Endothelial cell of umbilical vein (primary cell): ENCODE results near the gene SLC19A1. TPM values are rescaled to one million over a fixed set of nuclear protein-coding genes. Genes with fewer than 3 reads are reported as not detected.

Experiments used
- BruUV-seq: library from RNA; stranded (reverse); fragments of 400-500 nt; replicated peaks from 2 replicates; lab custom pipeline; 2021; lab: Mats Ljungman, UMichigan
- CTCF ChIA-PET: fragments of 300-600, 350-600 bp; sonication (Branson Sonifier 250); formaldehyde crosslinking; loops from one replicate; lab custom pipeline; 2021; ENCODE audit warnings: antibody characterized with exemption, inconsistent platforms; lab: Charles Lee
- POLR2A ChIA-PET: fragments of 300-600, 350-600 bp; sonication (Branson Sonifier 250); formaldehyde crosslinking; loops from one replicate; lab custom pipeline; 2021; ENCODE audit warnings: antibody characterized with exemption, inconsistent platforms; lab: Charles Lee
- DNase-seq: peaks from one replicate; pipeline ENCODE4 v3.0.0-alpha.2; 2011; ENCODE audit warnings: low read depth, low spot score
- FAIRE-seq: peaks from 2 replicates; lab custom pipeline; 2011; peaks lifted over from hg19 to GRCh38; lab: Jason Lieb, UNC
- H2AFZ ChIP-seq: 2 replicates; pipeline ENCODE4 v1.6.0; 2012; ENCODE audit warnings: low read depth, low read length, control low read depth, inconsistent platforms
- H3K27ac ChIP-seq: 2 replicates; pipeline ENCODE4 v1.5.1; 2011; ENCODE audit warnings: low read depth, mild to moderate bottlenecking, control low read depth, low read length, moderate library complexity; ENCODE audit not compliant: insufficient read depth
- H3K27me3 ChIP-seq, 2 experiments: 2 replicates each; pipeline versions ENCODE4 v1.6.0 to v1.6.1; 2011; ENCODE audit warnings: low read length in 2 of 2, mixed read lengths in 1 of 2; ENCODE audit not compliant: control insufficient read depth in 2 of 2, insufficient read depth in 2 of 2
- H3K36me3 ChIP-seq, 2 experiments: 2 replicates in 1 of 2; 3 replicates in 1 of 2; pipeline ENCODE4 v1.5.1; 2011; ENCODE audit warnings: low read length in 2 of 2, mild to moderate bottlenecking in 1 of 2, moderate library complexity in 1 of 2; ENCODE audit not compliant: control insufficient read depth in 2 of 2, insufficient read depth in 2 of 2; ENCODE audit errors: extremely low read depth in 1 of 2
- H3K4me1 ChIP-seq: 3 replicates; pipeline ENCODE4 v1.5.1; 2011; ENCODE audit warnings: mild to moderate bottlenecking, low read length; ENCODE audit not compliant: control insufficient read depth, insufficient read depth; ENCODE audit errors: extremely low read depth
- H3K4me2 ChIP-seq: 2 replicates; pipeline ENCODE4 v1.6.1; 2011; ENCODE audit warnings: low read length, control low read depth, mixed read lengths; ENCODE audit not compliant: insufficient read depth
- H3K4me3 ChIP-seq, 3 experiments: fragments of 200-600 bp in 1 of 3; sonication (generic), shearing (Covaris generic) in 1 of 3; replicated peaks in 1 of 3; 2 replicates each; pipeline ENCODE4 v1.5.1; 2011 to 2016; ENCODE audit warnings: control low read depth in 3 of 3, low read length in 3 of 3, mild to moderate bottlenecking in 2 of 3, inconsistent platforms in 1 of 3, low read depth in 1 of 3, moderate library complexity in 1 of 3; ENCODE audit not compliant: insufficient read depth in 1 of 3
- H3K79me2 ChIP-seq: 2 replicates; pipeline ENCODE4 v1.6.0; 2012; ENCODE audit warnings: low read length, inconsistent platforms; ENCODE audit not compliant: control insufficient read depth, insufficient read depth
- H3K9ac ChIP-seq: replicated peaks from 2 replicates; pipeline ENCODE3; 2011; ENCODE audit warnings: low read length, control low read depth; ENCODE audit not compliant: insufficient read depth; ENCODE audit errors: extremely low read depth
- H3K9me1 ChIP-seq: replicated peaks from 3 replicates; pipeline ENCODE4 v1.6.0; 2011; ENCODE audit warnings: mild to moderate bottlenecking, low read length; ENCODE audit not compliant: control insufficient read depth, insufficient read depth; ENCODE audit errors: extremely low read depth
- H3K9me3 ChIP-seq: replicated peaks from 2 replicates; pipeline ENCODE4 v1.5.1; 2012; ENCODE audit warnings: low read length, inconsistent platforms; ENCODE audit not compliant: control insufficient read depth, insufficient read depth
- H4K20me1 ChIP-seq: replicated peaks from 2 replicates; pipeline ENCODE3; 2011; ENCODE audit warnings: mild to moderate bottlenecking, low read length; ENCODE audit not compliant: control insufficient read depth, insufficient read depth; ENCODE audit errors: extremely low read depth
- EZH2 ChIP-seq: IDR thresholded peaks from 2 replicates; pipeline ENCODE4 v1.6.1; 2012; ENCODE audit warnings: borderline replicate concordance, low read depth, mild to moderate bottlenecking, moderate library complexity, low read length, inconsistent platforms; ENCODE audit not compliant: severe bottlenecking
- FOS ChIP-seq: IDR thresholded peaks from 2 replicates; pipeline ENCODE4 v1.6.1; 2011; ENCODE audit warnings: mild to moderate bottlenecking, low read length, moderate library complexity, borderline replicate concordance; ENCODE audit not compliant: insufficient read depth
- GATA2 ChIP-seq: IDR thresholded peaks from 2 replicates; pipeline ENCODE4 v1.7.0; 2011; ENCODE audit warnings: low read depth, mild to moderate bottlenecking, moderate library complexity, mixed read lengths, low read length; ENCODE audit not compliant: insufficient read length, insufficient read depth
- JUN ChIP-seq: IDR thresholded peaks from 2 replicates; pipeline ENCODE4 v1.6.1; 2011; ENCODE audit warnings: borderline replicate concordance, low read depth; ENCODE audit not compliant: insufficient read length, insufficient read depth
- MYC ChIP-seq: IDR thresholded peaks from one replicate; pipeline ENCODE4 v1.6.1; 2011; ENCODE audit warnings: mild to moderate bottlenecking, low read depth, low read length
- POLR2A ChIP-seq: IDR thresholded peaks from 2 replicates; pipeline ENCODE4 v1.6.1; 2012; ENCODE audit warnings: low read depth, mild to moderate bottlenecking, control low read depth, low read length
- POLR2AphosphoS5 ChIP-seq: IDR thresholded peaks from 2 replicates; pipeline ENCODE4 v1.6.1; 2012; ENCODE audit warnings: low read depth, mild to moderate bottlenecking, control low read depth, low read length, moderate library complexity; ENCODE audit not compliant: insufficient read depth
- dilution Hi-C: fragments of 300-500 bp; cut with MboI; formaldehyde crosslinking; loops from one replicate; pipeline ENCODE4 v1.15.0; 2019; ENCODE audit warnings: low sequenced_read_pairs; ENCODE audit not compliant: extremely low pct_ligation_motif_present
- intact Hi-C: fragments of 100-400 bp; cut with micrococcal nuclease; formaldehyde crosslinking; loops from one replicate; pipeline ENCODE4 v1.10.0; 2022
- polyA plus RNA-seq, 4 experiments: library from polyadenylated mRNA; depleted of rRNA in 3 of 4; stranded (reverse) in 3 of 4; unstranded in 1 of 4; fragments of >200 nt; gene quantifications; 2 replicates each; pipeline versions ENCODE4 v1.2.1 to v1.2.3, GENCODE V29; 2011 to 2012; ENCODE audit warnings: missing spikeins in 1 of 4
- total RNA-seq: library from RNA; stranded (reverse); gene quantifications from 2 replicates; pipeline ENCODE4 v1.2.3, GENCODE V29; 2021
- TF ChIP-seq, protein P1 (sequence below), 2 donors: IDR thresholded peaks; 1 replicate in 1 of 2; 2 replicates in 1 of 2; pipeline ENCODE4 v1.5.1; 2011; ENCODE audit warnings: low read length in 2 of 2, mild to moderate bottlenecking in 2 of 2, moderate library complexity in 2 of 2, control low read depth in 1 of 2, inconsistent platforms in 1 of 2, low read depth in 1 of 2; ENCODE audit not compliant: insufficient read depth in 1 of 2; ENCODE audit errors: extremely low read depth in 1 of 2
- TF ChIP-seq, protein P2 (sequence below): IDR thresholded peaks from 2 replicates; pipeline ENCODE4 v1.6.1; 2011; ENCODE audit not compliant: insufficient read depth, insufficient read length

The SLC19A1 gene
- total and polyA plus RNA-seq, 2 donors (not counting 3 experiments of a cell fraction or from before 2014, with no cell fraction given): 36.3 to 54.6 TPM

DNA sequence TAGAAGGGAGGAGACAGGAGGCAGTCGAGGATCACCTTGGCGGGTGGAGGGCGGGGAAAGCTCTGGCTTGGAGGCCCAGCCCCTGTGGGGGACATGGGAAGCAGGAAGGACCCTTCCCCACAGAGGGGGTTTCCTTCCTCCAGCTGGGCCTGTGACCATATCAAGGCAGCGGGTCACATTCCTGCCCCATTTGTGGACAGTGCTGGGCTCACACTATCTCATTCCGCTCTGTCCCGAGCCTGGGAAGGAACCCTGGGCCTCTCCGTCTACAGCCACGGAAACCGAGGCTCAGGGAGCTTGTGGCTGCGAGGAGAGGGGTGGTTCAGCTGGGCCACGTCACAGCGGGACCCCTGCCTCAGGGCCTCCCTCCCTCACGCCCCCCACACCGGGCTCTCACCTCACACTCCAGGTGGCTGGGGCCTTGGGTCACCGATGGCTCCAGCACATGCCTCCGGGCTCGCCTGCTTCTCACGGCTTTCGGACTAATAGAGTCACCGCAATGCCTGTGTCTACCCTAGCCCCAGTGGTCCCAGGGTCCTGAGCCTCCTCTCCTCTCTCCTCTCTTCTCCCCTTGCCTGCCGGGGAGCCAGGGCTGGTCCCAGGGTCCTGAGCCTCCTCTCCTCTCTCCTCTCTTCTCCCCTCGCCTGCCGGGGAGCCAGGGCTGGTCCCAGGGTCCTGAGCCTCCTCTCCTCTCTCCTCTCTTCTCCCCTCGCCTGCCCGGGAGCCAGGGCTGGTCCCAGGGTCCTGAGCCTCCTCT, 56.4 kb downstream of the SLC19A1 start:
- ChIA-PET CTCF (no interaction called here), POLR2A (no interaction called here)
- Histone ChIP-seq H3K4me3 (no peak overlapping the region), H3K9me1 (no peaks in the 10 kb centered on the region), H3K9ac (no peak overlapping the region), H3K9me3 (no peaks in the 10 kb centered on the region), H4K20me1 (no peaks in the 10 kb centered on the region), H3K4me1 (no peaks in the 10 kb centered on the region), H3K4me2 (no peak overlapping the region), H3K36me3 (peaks cover 3 to 39% of the 10 kb centered on the region in 2 experiments), H2AFZ (no peak overlapping the region), H3K27me3 (no peaks in the 10 kb centered on the region), H3K27ac (no peak overlapping the region), H3K79me2 (no peaks in the 10 kb centered on the region)
- FAIRE-seq (no peak), DNase-seq (no peak)
- dilution Hi-C loops (no loop called here), intact Hi-C loops (no loop called here)
- TF ChIP-seq, protein P1, sequence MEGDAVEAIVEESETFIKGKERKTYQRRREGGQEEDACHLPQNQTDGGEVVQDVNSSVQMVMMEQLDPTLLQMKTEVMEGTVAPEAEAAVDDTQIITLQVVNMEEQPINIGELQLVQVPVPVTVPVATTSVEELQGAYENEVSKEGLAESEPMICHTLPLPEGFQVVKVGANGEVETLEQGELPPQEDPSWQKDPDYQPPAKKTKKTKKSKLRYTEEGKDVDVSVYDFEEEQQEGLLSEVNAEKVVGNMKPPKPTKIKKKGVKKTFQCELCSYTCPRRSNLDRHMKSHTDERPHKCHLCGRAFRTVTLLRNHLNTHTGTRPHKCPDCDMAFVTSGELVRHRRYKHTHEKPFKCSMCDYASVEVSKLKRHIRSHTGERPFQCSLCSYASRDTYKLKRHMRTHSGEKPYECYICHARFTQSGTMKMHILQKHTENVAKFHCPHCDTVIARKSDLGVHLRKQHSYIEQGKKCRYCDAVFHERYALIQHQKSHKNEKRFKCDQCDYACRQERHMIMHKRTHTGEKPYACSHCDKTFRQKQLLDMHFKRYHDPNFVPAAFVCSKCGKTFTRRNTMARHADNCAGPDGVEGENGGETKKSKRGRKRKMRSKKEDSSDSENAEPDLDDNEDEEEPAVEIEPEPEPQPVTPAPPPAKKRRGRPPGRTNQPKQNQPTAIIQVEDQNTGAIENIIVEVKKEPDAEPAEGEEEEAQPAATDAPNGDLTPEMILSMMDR (IDR thresholded peaks at IDR 0.05; ENCODE audit: extremely low read depth in 1 of 2, insufficient read depth in 1 of 2, low read depth in 1 of 2, low read length in 2 of 2): no peak
- TF ChIP-seq POLR2AphosphoS5 (no peak), JUN (no peak), GATA2 (no peak), FOS (no peak), POLR2A (no peak), MYC (no peak), EZH2 (no peak)
- TF ChIP-seq, protein P2, sequence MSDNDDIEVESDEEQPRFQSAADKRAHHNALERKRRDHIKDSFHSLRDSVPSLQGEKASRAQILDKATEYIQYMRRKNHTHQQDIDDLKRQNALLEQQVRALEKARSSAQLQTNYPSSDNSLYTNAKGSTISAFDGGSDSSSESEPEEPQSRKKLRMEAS: no peak
- BruUV-seq: no TSS peak
